ENCODE results near the gene NAA25. TPM values are rescaled to one million over a fixed set of nuclear protein-coding genes. Genes with fewer than 3 reads are reported as not detected.

Gene NAA25
- total and polyA plus RNA-seq, 9 of the 15 experiments (the other 6 are each of a cell fraction or from before 2014, with no cell fraction given): 26.6 to 59.6 (median 48.9) TPM

DNA sequence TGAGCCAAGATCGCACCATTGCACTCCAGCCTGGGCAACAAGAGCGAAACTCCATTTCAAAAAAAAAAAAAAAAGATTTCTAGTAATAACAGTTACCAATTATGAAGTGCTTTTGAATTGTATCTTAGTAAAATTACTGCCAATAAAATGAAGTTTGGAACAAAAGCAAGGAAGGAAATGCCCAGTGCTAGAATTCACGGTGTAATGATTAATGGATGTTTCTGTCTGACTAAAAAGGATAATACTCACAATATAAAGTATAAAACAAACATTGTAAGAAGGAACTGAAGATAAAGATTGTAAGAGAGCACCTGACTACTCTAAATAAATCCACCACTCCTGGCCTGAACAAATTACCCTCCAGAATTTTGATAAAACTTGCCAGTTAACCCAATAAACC is 99.7 kb downstream of the NAA25 start:
- Histone ChIP-seq H4K20me1 (replicated peaks; ENCODE audit: control insufficient read depth, insufficient read depth, low read length) (no peaks in the 10 kb centered on the region), H3K9me1 (ENCODE audit: control insufficient read depth, insufficient read depth, low read length) (no peaks in the 10 kb centered on the region), H2AFZ (ENCODE audit: low read depth, low read length) (no peak overlapping the region), H3K36me3 (ENCODE audit: control insufficient read depth, insufficient read depth, low read length) (0 out of 3 replicates have a peak, but pooled peaks cover 9% of the 10 kb centered on the region), H3K4me3 (no peak overlapping the region), H3K27me3 (ENCODE audit: control insufficient read depth in 2 of 2, insufficient read depth in 2 of 2, low read length in 2 of 2) (no peaks in the 10 kb centered on the region), H3K4me1 (replicated peaks in 1 of 2; ENCODE audit: control insufficient read depth in 2 of 2, insufficient read depth in 2 of 2, low read length in 2 of 2) (peaks cover 36 to 39% of the 10 kb centered on the region in 2 experiments; a peak in 4 of 5 replicates), H3K9ac (ENCODE audit: insufficient read depth in 1 of 2, low read depth in 2 of 2, low read length in 2 of 2) (no peak overlapping the region; a peak in 1 of 4 replicates), H3K9me3 (replicated peaks; ENCODE audit: control insufficient read depth, insufficient read depth, low read depth, low read length) (no peaks in the 10 kb centered on the region), H3K27ac (ENCODE audit: extremely low read depth, low read depth, low read length) (no peak overlapping the region), H3K79me2 (ENCODE audit: control insufficient read depth, insufficient read depth, low read length) (peaks cover 51% of the 10 kb centered on the region), H3K4me2 (ENCODE audit: insufficient read depth, low read length) (no peak overlapping the region)
- ChIA-PET POLR2A (no interaction called here), CTCF (ENCODE audit: low intra/inter-chr PET ratio) (no interaction called here)
- 74% methylated on average over 2 of the region's 3 CpGs for WGBS (ENCODE audit: insufficient coverage, low coverage, missing lambda C conversion rate)
- FAIRE-seq (no peak), DNase-seq (ENCODE audit: extremely low read depth in 1 of 4, low spot score in 3 of 4) (no peak), ATAC-seq (no peak)
- TF ChIP-seq KLF1 (tag; IDR thresholded peaks at IDR 0.05) (no peak), RUNX1 (IDR thresholded peaks at IDR 0.05; ENCODE audit: low read depth) (no peak), ATF7 (IDR thresholded peaks at IDR 0.05) (no peak), BCOR (IDR thresholded peaks at IDR 0.05) (no peak), ZNF282 (CRISPR knock-in tag; IDR thresholded peaks at IDR 0.05) (no peak), KLF16 (IDR thresholded peaks at IDR 0.05) (no peak)
- TF ChIP-seq, protein P1, sequence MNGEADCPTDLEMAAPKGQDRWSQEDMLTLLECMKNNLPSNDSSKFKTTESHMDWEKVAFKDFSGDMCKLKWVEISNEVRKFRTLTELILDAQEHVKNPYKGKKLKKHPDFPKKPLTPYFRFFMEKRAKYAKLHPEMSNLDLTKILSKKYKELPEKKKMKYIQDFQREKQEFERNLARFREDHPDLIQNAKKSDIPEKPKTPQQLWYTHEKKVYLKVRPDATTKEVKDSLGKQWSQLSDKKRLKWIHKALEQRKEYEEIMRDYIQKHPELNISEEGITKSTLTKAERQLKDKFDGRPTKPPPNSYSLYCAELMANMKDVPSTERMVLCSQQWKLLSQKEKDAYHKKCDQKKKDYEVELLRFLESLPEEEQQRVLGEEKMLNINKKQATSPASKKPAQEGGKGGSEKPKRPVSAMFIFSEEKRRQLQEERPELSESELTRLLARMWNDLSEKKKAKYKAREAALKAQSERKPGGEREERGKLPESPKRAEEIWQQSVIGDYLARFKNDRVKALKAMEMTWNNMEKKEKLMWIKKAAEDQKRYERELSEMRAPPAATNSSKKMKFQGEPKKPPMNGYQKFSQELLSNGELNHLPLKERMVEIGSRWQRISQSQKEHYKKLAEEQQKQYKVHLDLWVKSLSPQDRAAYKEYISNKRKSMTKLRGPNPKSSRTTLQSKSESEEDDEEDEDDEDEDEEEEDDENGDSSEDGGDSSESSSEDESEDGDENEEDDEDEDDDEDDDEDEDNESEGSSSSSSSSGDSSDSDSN (IDR thresholded peaks at IDR 0.05; ENCODE audit: borderline replicate concordance in 1 of 2, low read depth in 2 of 2, low read length in 2 of 2): no peak
- in situ Hi-C loops (cut with MboI) (loop anchor here (5.0 kb wide), 1 partner anchor 57 kb away; no protein-coding TSS in a partner anchor), intact Hi-C loops (cut with micrococcal nuclease) (no loop called here)
- BruUV-seq (replicated peaks): no TSS peak
